AG04449 (cell line): Measurements from ENCODE around the gene CACNA1C.

Experiments
- CTCF ChIA-PET: fragments of 350-600 bp; formaldehyde crosslinking; extraction: SDS; loops from one replicate; lab custom pipeline; 2021; ENCODE audit warnings: antibody characterized with exemption; lab: Yijun Ruan, JAX
- POLR2A ChIA-PET: fragments of 400-600, 350-600 bp; formaldehyde crosslinking; extraction: SDS; loops from one replicate; lab custom pipeline; 2020; ENCODE audit warnings: antibody characterized with exemption, inconsistent platforms; lab: Yijun Ruan, JAX
- DNase-seq: peaks from one replicate; pipeline ENCODE4 v3.0.0-alpha.2; 2010; ENCODE audit warnings: low read depth, low spot score
- H3K4me3 ChIP-seq: 2 replicates; pipeline ENCODE4 v1.5.1; 2011; ENCODE audit warnings: low read depth, mild to moderate bottlenecking, control low read depth, low read length
- CTCF ChIP-seq: IDR thresholded peaks from one replicate; pipeline ENCODE4 v1.5.1; 2011; ENCODE audit warnings: mild to moderate bottlenecking, moderate library complexity, low read length, control low read depth, inconsistent platforms; ENCODE audit not compliant: insufficient read depth; ENCODE audit errors: missing control alignments

CACNA1C gene

DNA sequence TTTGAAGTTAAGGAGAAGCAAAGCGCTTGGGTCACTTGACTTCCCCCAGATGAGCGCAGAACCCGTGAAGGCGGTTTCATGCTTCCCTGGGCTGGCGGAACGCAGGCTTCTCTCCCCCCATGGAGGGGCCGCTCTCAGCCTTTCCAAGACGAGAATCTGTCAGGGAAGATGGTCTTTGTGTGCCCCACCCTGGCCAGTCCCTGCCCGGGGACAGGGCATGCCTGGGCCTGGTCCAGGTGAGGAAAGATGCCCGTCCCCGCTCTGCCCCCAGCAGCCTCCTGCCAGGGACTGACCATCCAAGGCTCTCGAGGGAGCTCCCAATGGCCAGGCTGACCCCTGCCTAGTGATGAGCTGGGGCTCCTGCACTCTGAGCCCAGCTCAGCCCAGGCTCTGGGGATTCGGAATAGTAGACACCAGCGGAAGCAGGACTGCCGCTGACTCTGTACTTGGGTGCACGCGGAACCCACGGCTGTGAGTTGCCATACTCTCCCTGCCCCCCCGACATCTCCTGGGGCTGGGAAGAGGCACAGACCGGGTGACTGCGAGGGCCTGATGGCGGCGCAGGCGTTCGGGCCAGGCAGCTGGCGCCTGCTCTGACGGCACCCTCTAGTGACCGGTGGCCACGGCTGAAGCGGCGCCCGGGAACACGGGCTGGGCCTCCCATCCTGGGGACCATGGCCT, 599.8 kb downstream of the CACNA1C start:
- POLR2A ChIA-PET = no interaction called here
- TF ChIP-seq CTCF = no peak
- DNase-seq = no peak
- no peak overlapping the region for H3K4me3 ChIP-seq
- CTCF ChIA-PET = interaction anchor here (0.9 kb wide), 1 partner anchor 12 kb away, joined by 3 read pairs; no protein-coding TSS in a partner anchor

DNA sequence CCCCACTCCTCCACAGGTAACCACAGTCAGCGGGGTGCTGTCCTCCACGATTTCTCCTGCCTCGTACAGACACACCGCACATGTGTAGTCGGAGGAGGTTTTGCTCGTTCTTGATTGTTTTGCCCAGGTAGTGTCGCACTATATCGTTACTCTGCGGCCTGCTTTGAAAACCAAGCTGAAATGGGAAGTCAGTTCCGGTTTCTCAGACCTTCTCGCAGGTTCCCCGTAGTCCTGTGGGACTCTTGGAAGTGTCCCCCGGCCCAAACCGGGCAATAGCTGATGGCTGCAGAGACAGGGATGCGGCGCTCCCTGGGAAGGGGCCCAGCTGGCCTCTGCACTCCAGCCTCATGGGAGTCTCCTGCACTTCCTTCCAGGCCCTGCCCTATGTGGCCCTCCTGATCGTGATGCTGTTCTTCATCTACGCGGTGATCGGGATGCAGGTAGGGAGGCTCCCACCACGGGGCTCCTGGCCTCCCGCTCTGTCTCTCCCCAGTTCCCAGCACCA, 600.7 kb downstream of the CACNA1C start:
- no peak for DNase-seq
- ChIA-PET POLR2A (no interaction called here), CTCF (no interaction called here)
- no peak for TF ChIP-seq CTCF
- H3K4me3 ChIP-seq = no peak overlapping the region

GRCh38 chr12:2654311-2654710, 601.5 kb downstream of the CACNA1C start:
- CTCF ChIA-PET = no interaction called here
- no peak overlapping the region for H3K4me3 ChIP-seq
- no peak for DNase-seq
- POLR2A ChIA-PET = interaction anchor here (0.9 kb wide), 1 partner anchor 13 kb away, joined by 4 read pairs; no protein-coding TSS in a partner anchor
- TF ChIP-seq CTCF = no peak

DNA sequence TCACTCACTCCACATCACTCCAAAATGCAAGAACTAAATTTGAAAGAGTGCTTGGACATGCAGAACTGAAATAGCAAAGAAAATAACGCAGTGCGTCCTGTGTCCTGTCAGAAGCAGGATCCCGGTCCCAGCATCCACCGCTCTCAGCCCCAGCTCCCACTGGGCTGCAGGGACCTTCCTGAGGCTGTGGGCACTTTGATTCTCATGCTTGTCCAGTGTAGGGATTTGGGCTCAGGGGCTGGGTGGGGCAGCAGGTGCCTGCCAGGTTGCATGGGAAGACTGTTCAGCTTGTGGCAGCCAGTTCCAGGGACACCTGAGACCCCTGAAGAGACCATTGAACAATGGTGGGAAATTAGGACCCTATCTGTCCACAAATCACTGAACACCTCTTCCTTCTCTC, 602.0 kb downstream of the CACNA1C start:
- H3K4me3 ChIP-seq = no peak overlapping the region
- POLR2A ChIA-PET = interaction anchor here (0.9 kb wide), 1 partner anchor 13 kb away, joined by 4 read pairs; no protein-coding TSS in a partner anchor
- no peak for DNase-seq
- CTCF ChIA-PET = no interaction called here
- no peak for TF ChIP-seq CTCF

- POLR2A ChIA-PET = no interaction called here
- no peak for DNase-seq
- CTCF ChIA-PET = no interaction called here
- no peak for TF ChIP-seq CTCF
- H3K4me3 ChIP-seq = no peak overlapping the region
Measured at GRCh38 chr12:2662524-2662923, 609.7 kb downstream of the CACNA1C start.

GRCh38 chr12:2664721-2665577, 612.2 kb downstream of the CACNA1C start:
- ChIA-PET POLR2A (no interaction called here), CTCF (interaction anchor here (1.2 kb wide), 1 partner anchor 12 kb away, joined by 3 read pairs; no protein-coding TSS in a partner anchor)
- no peak for DNase-seq
- TF ChIP-seq CTCF = no peak
- no peak overlapping the region for H3K4me3 ChIP-seq
